GM18951 (cell line): ENCODE data around the gene MUSTN1.

Experiments used
- POLR2A ChIP-seq: IDR thresholded peaks from 4 replicates; pipeline ENCODE4 v1.6.1; 2011; ENCODE audit warnings: mild to moderate bottlenecking; ENCODE audit not compliant: insufficient read length, insufficient read depth; ENCODE audit errors: extremely low read depth
- in situ Hi-C: fragments of 300-500 bp; cut with MboI; formaldehyde crosslinking; loops from one replicate; pipeline ENCODE4 v1.12.0; 2022; ENCODE audit warnings: low sequenced_read_pairs, mixed read lengths, inconsistent platforms; ENCODE audit not compliant: unreplicated experiment

The MUSTN1 gene

GRCh38 chr3:52847241-52847640, 12.4 kb upstream of the MUSTN1 start:
- in situ Hi-C loops, result no loop called here
- no peak for TF ChIP-seq POLR2A

GRCh38 chr3:52846432-52846965, 11.7 kb upstream of the MUSTN1 start:
- TF ChIP-seq POLR2A, result no peak

DNA sequence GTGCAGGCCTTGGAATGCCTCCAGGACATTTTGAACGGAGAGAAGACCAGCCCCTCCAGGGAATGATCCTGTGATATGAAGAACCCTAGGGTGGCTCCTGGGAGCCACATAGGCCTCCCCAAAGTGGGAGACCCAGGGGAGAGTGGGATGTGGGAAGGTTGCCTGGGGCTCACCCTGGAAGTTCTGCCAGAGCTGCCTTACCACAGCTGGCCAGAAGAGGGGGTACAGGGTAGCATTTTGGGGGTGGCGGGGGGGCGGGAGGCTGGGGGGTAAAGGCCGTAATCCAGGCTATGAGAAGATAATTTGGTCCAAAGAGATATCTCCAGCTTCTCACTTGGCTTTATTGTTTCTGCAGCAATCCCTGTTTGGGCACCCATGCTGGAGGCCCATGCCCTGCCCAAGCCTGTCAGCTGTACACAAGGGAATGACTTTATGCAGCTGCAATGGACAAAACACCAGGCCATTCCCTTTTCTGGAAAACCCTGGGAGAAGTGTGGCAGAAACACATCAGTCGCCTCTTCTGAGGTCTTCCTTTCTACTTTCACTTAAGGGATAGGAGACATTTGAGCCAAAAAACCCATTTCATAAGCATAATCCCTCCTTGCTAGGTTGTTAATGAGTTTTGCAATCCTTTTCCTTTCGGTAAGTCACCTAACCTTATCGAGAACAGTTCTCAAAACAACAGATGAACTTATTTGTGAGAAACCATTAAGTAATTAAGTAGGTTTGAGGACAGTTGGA, 11.0 kb upstream of the MUSTN1 start:
- in situ Hi-C loops, result no loop called here

More at GRCh38 chr3:52846432-52846965, 11.7 kb upstream of the MUSTN1 start:
- in situ Hi-C loops, result no loop called here

GRCh38 chr3:52845157-52845556, 10.3 kb upstream of the MUSTN1 start:
- in situ Hi-C loops, result no loop called here
- TF ChIP-seq POLR2A, result no peak

More for the DNA sequence above, 11.0 kb upstream of the MUSTN1 start:
- TF ChIP-seq POLR2A, result no peak

DNA sequence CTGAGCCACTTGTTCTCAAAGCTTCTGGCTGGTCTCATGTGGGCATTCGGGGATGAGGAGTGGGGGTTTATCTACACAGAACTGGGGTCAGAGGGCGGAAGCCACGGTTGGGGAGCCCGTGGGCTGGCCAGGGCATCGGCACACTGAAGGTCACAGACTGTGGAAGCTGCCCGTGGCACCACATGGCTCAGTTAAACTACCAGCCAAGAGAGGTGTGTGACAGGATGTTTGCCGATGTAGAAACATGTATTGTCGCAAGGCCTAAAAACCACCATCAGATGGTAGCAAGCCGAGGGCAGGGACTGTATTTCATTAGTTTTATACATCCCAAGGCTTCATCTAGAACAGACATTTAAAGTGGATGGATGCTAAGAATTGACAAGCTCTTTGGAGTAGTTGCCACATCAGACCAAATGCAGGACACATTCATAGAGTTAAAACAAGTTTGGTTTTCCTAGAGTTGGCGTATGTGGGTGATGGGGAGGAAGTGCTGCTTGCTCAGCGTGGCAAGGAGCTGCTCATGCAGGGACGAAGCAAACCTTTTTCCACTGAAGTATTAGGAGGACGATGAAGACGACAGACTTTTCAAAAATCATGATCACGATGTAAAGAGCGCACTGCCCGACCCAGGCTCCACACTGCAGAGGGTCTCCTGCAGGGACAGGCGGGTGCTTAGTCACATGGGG, 9.6 kb upstream of the MUSTN1 start:
- no peak for TF ChIP-seq POLR2A
- in situ Hi-C loops, result no loop called here

- in situ Hi-C loops, result no loop called here
- TF ChIP-seq POLR2A, result no peak
Measured at GRCh38 chr3:52843881-52844280, 9.1 kb upstream of the MUSTN1 start.

DNA sequence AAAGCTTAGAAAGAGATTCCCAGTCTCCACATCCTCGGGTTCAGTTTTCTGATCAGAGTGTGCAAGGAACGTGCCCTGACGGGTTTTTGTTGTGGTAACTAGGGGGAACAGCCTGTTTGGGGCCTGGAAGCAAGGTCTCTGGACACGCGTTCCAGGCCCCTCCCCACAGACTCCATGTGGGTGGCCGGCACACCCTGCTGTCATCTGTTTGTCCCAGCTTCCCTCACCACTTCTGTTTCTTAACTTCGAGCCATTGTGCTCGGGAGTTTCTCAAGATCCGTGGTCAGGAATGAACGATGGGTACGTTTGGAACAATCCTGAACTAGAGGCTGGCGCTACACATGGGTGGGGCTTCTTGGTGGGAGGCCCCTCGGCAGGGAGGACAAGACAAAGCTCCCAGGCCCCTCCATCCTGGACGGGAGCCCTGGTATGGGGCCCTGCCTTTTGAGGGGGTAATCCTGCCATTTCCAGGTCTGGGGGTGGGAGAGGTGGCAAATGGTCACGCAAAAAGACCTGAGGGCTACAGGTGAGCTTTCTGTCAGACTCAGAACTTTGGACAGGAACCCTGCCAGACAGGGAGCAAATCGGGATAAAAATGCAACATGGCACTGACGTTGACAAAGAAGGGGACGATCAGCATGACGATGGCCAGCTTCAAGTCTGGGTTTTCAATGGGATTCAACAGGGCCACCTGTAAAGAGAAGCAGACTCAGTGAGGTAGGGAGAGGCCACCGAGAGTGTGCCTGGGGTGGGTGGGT, 8.5 kb upstream of the MUSTN1 start:
- in situ Hi-C loops, result no loop called here
- TF ChIP-seq POLR2A, result no peak

DNA sequence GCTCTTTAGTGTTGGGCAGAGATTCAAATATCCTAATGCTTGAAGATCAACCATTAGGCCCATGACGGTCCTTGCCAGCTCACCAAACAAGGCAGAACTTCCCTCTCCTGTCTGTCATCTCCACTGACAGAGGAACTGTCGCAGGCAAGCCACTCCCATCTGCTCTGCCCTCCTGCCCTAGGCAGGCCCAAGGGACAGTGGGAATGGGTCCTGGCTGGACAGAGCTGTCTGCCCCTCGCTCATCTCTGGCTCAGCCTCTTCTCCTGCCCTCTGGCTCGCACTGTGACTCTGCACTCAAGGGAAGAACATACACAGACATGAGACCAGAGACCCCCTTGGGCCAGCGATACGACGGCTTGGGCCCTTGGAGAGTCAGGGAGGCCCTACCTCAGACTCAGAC, 7.6 kb upstream of the MUSTN1 start:
- in situ Hi-C loops, result no loop called here
- TF ChIP-seq POLR2A, result no peak

GRCh38 chr3:52841981-52842340, 7.1 kb upstream of the MUSTN1 start:
- in situ Hi-C loops, result no loop called here
- TF ChIP-seq POLR2A, result no peak

DNA sequence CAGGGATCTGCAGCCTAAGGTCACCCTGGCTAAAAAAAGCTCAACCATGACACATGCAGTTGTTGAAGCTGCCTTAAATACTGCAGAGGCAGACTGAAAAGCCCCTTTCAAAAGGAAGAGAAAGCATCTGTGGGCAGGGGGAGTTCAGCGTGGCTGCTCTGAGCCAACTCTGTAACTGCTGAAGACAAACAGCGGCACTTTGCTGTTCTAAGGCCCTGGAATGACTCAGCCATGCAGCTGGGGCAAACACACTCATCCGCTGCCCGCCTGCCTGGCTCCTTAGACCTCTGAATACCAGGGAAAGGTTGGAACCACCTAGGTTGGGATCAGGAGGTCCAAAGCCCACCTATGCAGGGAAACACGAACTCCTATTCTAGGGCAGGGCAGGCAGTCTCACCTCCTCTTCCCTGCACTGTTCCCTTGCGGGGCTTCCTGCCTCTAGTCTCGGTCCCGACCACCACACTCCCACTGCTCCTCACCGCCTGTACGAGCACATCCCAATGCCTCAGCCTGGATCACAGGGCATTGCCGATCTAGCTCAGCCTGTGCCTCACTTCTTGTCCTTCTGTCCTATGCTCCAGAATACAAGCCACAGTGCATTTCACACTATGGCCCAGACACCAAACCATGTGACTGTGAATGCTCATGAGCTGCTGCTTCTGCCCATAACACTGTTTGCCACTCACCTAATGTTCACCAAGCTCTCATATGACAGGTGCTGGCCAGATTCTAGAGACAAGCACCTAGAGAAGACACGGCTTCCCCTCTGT, 6.6 kb upstream of the MUSTN1 start:
- in situ Hi-C loops, result no loop called here
- TF ChIP-seq POLR2A, result no peak

- TF ChIP-seq POLR2A, result no peak
- in situ Hi-C loops, result no loop called here
Measured at GRCh38 chr3:52839892-52840545, 5.2 kb upstream of the MUSTN1 start.

DNA sequence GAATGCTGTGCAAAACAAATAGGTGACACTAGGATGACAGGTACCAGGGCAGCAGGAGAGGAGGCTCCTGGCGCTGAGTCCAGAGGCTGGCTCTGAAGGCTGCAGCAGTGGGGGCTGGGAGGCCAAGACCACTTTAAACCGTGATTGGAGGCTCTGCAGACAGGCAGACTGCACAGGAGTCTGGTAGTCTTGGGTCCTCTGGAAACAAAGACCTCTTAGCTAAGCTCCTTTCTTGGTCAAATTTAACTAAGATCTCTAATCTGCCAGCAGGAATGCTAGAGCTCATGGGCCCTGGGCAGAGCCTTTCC, 4.4 kb upstream of the MUSTN1 start:
- TF ChIP-seq POLR2A, result no peak
- in situ Hi-C loops, result no loop called here
